GM12878 (cell line): Measurements from ENCODE around the gene PSG1. TPM values are rescaled to one million over a fixed set of nuclear protein-coding genes. Genes with fewer than 3 reads are reported as not detected.

ENCODE experiments used
- ATAC-seq: fragments of 200-7000 bp; cut with Tn5 transposase; 3 replicates; pipeline ENCODE4 v1.9.1; 2020; ENCODE audit warnings: mild to moderate bottlenecking, moderate library complexity
- BruUV-seq: library from RNA; stranded (reverse); fragments of 400-500 nt; replicated peaks from 2 replicates; lab custom pipeline; 2021; lab: Mats Ljungman, UMichigan
- CTCF ChIA-PET: fragments of 300-600 bp; sonication (Branson Sonifier 250); formaldehyde crosslinking; extraction: SDS; loops from one replicate; lab custom pipeline; 2021; ENCODE audit warnings: inconsistent platforms; lab: Yijun Ruan, JAX
- POLR2A ChIA-PET: fragments of 350-600 bp; formaldehyde crosslinking; extraction: SDS; loops from one replicate; lab custom pipeline; 2021; ENCODE audit warnings: inconsistent platforms; lab: Charles Lee
- RAD21 ChIA-PET: fragments of 300-600 bp; sonication (Branson Sonifier 250); formaldehyde crosslinking; loops from one replicate; lab custom pipeline; 2023; ENCODE audit warnings: antibody characterized with exemption; ENCODE audit not compliant: unreplicated experiment; lab: Charles Lee
- SMC1A ChIA-PET: fragments of 300-600 bp; sonication (Branson Sonifier 250); formaldehyde crosslinking; loops from one replicate; lab custom pipeline; 2023; ENCODE audit not compliant: unreplicated experiment, uncharacterized antibody; lab: Charles Lee
- DNase-seq: peaks from one replicate; pipeline ENCODE4 v3.0.0-alpha.2; 2011; ENCODE audit warnings: low read depth, low spot score
- FAIRE-seq: peaks from 3 replicates; lab custom pipeline; 2011; peaks lifted over from hg19 to GRCh38; lab: Jason Lieb, UNC
- H2AFZ ChIP-seq: 2 replicates; pipeline ENCODE4 v1.6.0; 2011; ENCODE audit warnings: low read depth, low read length, control low read depth; ENCODE audit not compliant: control insufficient read depth
- H3K27ac ChIP-seq: 2 replicates; pipeline ENCODE4 v1.5.1; 2011; ENCODE audit warnings: control low read depth; ENCODE audit not compliant: control insufficient read depth, insufficient read depth
- H3K27me3 ChIP-seq, 2 experiments: replicated peaks in 1 of 2; 2 replicates each; pipeline versions ENCODE4 v1.6.0 to v1.6.1; 2011; ENCODE audit warnings: low read length in 1 of 2; ENCODE audit not compliant: control insufficient read depth in 2 of 2, insufficient read depth in 2 of 2
- H3K36me3 ChIP-seq, 2 experiments: 2 replicates each; pipeline ENCODE4 v1.5.1; 2011; ENCODE audit warnings: low read length in 1 of 2; ENCODE audit not compliant: control insufficient read depth in 2 of 2, insufficient read depth in 2 of 2
- H3K4me1 ChIP-seq: 2 replicates; pipeline ENCODE4 v1.6.1; 2011; ENCODE audit warnings: mild to moderate bottlenecking, low read length, moderate library complexity, mixed read lengths; ENCODE audit not compliant: control insufficient read depth, insufficient read depth
- H3K4me2 ChIP-seq: 2 replicates; pipeline ENCODE4 v1.6.0; 2011; ENCODE audit warnings: control low read depth; ENCODE audit not compliant: control insufficient read depth, insufficient read depth
- H3K4me3 ChIP-seq: fragments of 200-600 bp; sonication (generic); 2 replicates; pipeline ENCODE4 v1.5.1; 2016
- H3K79me2 ChIP-seq: 2 replicates; pipeline ENCODE4 v1.6.0; 2011; ENCODE audit warnings: low read length; ENCODE audit not compliant: control insufficient read depth, insufficient read depth
- H3K9ac ChIP-seq: 2 replicates; pipeline ENCODE4 v1.8.0; 2011; ENCODE audit warnings: low read length, control low read depth, mixed read lengths; ENCODE audit not compliant: control insufficient read depth, insufficient read depth
- H3K9me3 ChIP-seq: replicated peaks from 3 replicates; pipeline ENCODE4 v1.5.1; 2011; ENCODE audit warnings: mild to moderate bottlenecking, low read length; ENCODE audit not compliant: control insufficient read depth, insufficient read depth
- H4K20me1 ChIP-seq: 2 replicates; pipeline ENCODE4 v1.6.0; 2011; ENCODE audit not compliant: control insufficient read depth, insufficient read depth
- ATF3 ChIP-seq: IDR thresholded peaks from 2 replicates; pipeline ENCODE4 v1.6.1; 2011; ENCODE audit warnings: low read depth, mild to moderate bottlenecking, low read length, moderate library complexity, borderline replicate concordance; ENCODE audit errors: extremely low read depth
- BCL3 ChIP-seq: IDR thresholded peaks from 2 replicates; pipeline ENCODE4 v1.6.1; 2011; ENCODE audit warnings: borderline replicate concordance, low read depth, mild to moderate bottlenecking, moderate library complexity, low read length; ENCODE audit not compliant: insufficient read depth, poor library complexity, severe bottlenecking
- BHLHE40 ChIP-seq, 2 experiments: fragments of 450-650 bp in 1 of 2; IDR thresholded peaks; 2 replicates each; pipeline ENCODE4 v1.6.1; 2011 to 2017; ENCODE audit warnings: low read depth in 2 of 2, borderline replicate concordance in 1 of 2, improper control_type of control experiment in 1 of 2, low read length in 1 of 2, mild to moderate bottlenecking in 1 of 2
- CEBPB ChIP-seq, 2 experiments: fragments of 150-350 bp in 1 of 2; IDR thresholded peaks; 2 replicates each; pipeline ENCODE4 v1.6.1; 2012 to 2014; ENCODE audit warnings: low read depth in 2 of 2, low read length in 2 of 2, borderline replicate concordance in 1 of 2, inconsistent platforms in 1 of 2
- MEF2A ChIP-seq: IDR thresholded peaks from 2 replicates; pipeline ENCODE4 v1.6.1; 2011; ENCODE audit warnings: low read depth, mild to moderate bottlenecking, low read length, moderate library complexity; ENCODE audit not compliant: insufficient read depth
- PRDM15 ChIP-seq: fragments of 450-650 bp; formaldehyde crosslinking; IDR thresholded peaks from 2 replicates; pipeline ENCODE4 v1.4.0; 2020; ENCODE audit warnings: mild to moderate bottlenecking, moderate library complexity
- SKIL ChIP-seq: fragments of 450-650 bp; IDR thresholded peaks from 2 replicates; pipeline ENCODE4 v1.6.1; 2017; ENCODE audit warnings: mild to moderate bottlenecking, low read depth, inconsistent platforms; ENCODE audit not compliant: poor library complexity, severe bottlenecking
- SMAD5 ChIP-seq: IDR thresholded peaks from 2 replicates; pipeline ENCODE4 v1.6.1; 2016; ENCODE audit warnings: antibody characterized with exemption, low read depth
- SUZ12 ChIP-seq: fragments of 200-600 bp; sonication (generic); IDR thresholded peaks from one replicate; pipeline ENCODE4 v1.6.1; 2018; ENCODE audit warnings: antibody characterized with exemption, mild to moderate bottlenecking; ENCODE audit not compliant: unreplicated experiment
- WGBS: methylation state at CpG from one replicate; pipeline ENCODE4 v1.1.6; 2016; ENCODE audit warnings: low lambda C conversion rate; ENCODE audit not compliant: insufficient replicate concordance, insufficient coverage; ENCODE audit errors: missing lambda C conversion rate; 5-methylcytosine and 5-hydroxymethylcytosine counted together
- in situ Hi-C: fragments of 300-500 bp; cut with MboI; formaldehyde crosslinking; loops from 9 replicates; pipeline ENCODE4 v1.14.3; 2018; ENCODE audit warnings: mixed read lengths
- intact Hi-C: fragments of 100-400 bp; cut with micrococcal nuclease; formaldehyde crosslinking; loops from one replicate; pipeline ENCODE4 v1.14.2; 2022; ENCODE audit not compliant: unreplicated experiment
- polyA plus RNA-seq, 11 experiments: library from polyadenylated mRNA; depleted of rRNA in 4 of 11; unstranded in 6 of 11; stranded (reverse) in 5 of 11; fragments of >200 nt; fragmentation: Nextera tagmentation in 4 of 11; fragmentation: Illumina TruSeq in 1 of 11; extraction: Ambion mirVana in 4 of 11; extraction: Trizol in 1 of 11; gene quantifications; 1 replicate in 1 of 11; 2 replicates in 10 of 11; pipeline versions ENCODE4 v1.2.1 to v1.2.3, GENCODE V29; 2011 to 2016; ENCODE audit warnings: inconsistent platforms in 2 of 11, missing spikeins in 2 of 11, low read depth in 1 of 11
- total RNA-seq, 4 experiments: library from RNA; depleted of rRNA in 3 of 4; stranded (reverse); fragments of >200 nt in 3 of 4; fragmentation: Illumina TruSeq in 1 of 4; extraction: Trizol in 1 of 4; gene quantifications; 2 replicates each; pipeline versions ENCODE4 v1.2.1 to v1.2.3, GENCODE V29; 2013 to 2021

The PSG1 gene
- total and polyA plus RNA-seq, 10 of the 15 experiments (the other 5 are each of a cell fraction or from before 2014, with no cell fraction given) = not detected

GRCh38 chr19:42879613-42880012, at the start of gene PSG1 (continued):
- TF ChIP-seq SKIL (no peak), CEBPB (IDR thresholded peaks at IDR 0.05; ENCODE audit: borderline replicate concordance in 1 of 2, low read depth in 2 of 2, low read length in 2 of 2) (no peak), MEF2A (no peak), SUZ12 (no peak), PRDM15 (CRISPR knock-in tag) (no peak), SMAD5 (no peak)

GRCh38 chr19:42928896-42929295, 49.4 kb upstream of the PSG1 start:
- ChIA-PET POLR2A (no interaction called here), SMC1A (no interaction called here), RAD21 (no interaction called here), CTCF (no interaction called here)
- ATAC-seq = no peak
- no peak overlapping the region for H2AFZ ChIP-seq
- H3K9ac ChIP-seq = no peak overlapping the region
- no peaks in the 10 kb centered on the region for H3K9me3 ChIP-seq
- H3K4me1 ChIP-seq = no peaks in the 10 kb centered on the region
- FAIRE-seq = no peak
- 27% methylated on average over 3 of the region's 3 CpGs for WGBS
- no peak overlapping the region for H3K4me3 ChIP-seq
- H3K36me3 ChIP-seq = no peaks in the 10 kb centered on the region
- DNase-seq = no peak
- no peak overlapping the region for H3K4me2 ChIP-seq
- H3K27me3 ChIP-seq = no peaks in the 10 kb centered on the region
- BruUV-seq = no TSS peak
- in situ Hi-C loops = no loop called here
- H4K20me1 ChIP-seq = no peaks in the 10 kb centered on the region
- intact Hi-C loops = no loop called here
- H3K27ac ChIP-seq = no peak overlapping the region
- no peaks in the 10 kb centered on the region for H3K79me2 ChIP-seq
- TF ChIP-seq BCL3 = no peak
- TF ChIP-seq ATF3 = no peak
- TF ChIP-seq BHLHE40 (IDR thresholded peaks at IDR 0.05; ENCODE audit: borderline replicate concordance in 1 of 2, low read depth in 2 of 2, low read length in 1 of 2) = no peak
